WTC11 (cell line): ENCODE data around the gene PUSL1.

ENCODE experiments used
- ATF6 ChIP-seq: sonication (generic); formaldehyde crosslinking; IDR thresholded peaks from 2 replicates; pipeline ENCODE4 v1.8.1; 2023; ENCODE audit warnings: mild to moderate bottlenecking, missing genetic modification reagents
- CBFB ChIP-seq: sonication (generic); formaldehyde crosslinking; IDR thresholded peaks from 2 replicates; pipeline ENCODE4 v1.8.1; 2022; ENCODE audit warnings: mild to moderate bottlenecking, low read depth, missing genetic modification reagents
- CREB1 ChIP-seq: sonication (generic); formaldehyde crosslinking; IDR thresholded peaks from 2 replicates; pipeline ENCODE4 v1.8.0; 2023; ENCODE audit warnings: mild to moderate bottlenecking, missing genetic modification reagents
- CREM ChIP-seq: sonication (generic); formaldehyde crosslinking; IDR thresholded peaks from 2 replicates; pipeline ENCODE4 v1.8.1; 2022; ENCODE audit warnings: mild to moderate bottlenecking, missing genetic modification reagents, moderate library complexity
- CTCF ChIP-seq: fragments of 200-600 bp; IDR thresholded peaks from 2 replicates; pipeline ENCODE4 v1.8.0; 2022; ENCODE audit warnings: antibody characterized with exemption
- E2F4 ChIP-seq: sonication (generic); formaldehyde crosslinking; IDR thresholded peaks from 2 replicates; pipeline ENCODE4 v1.8.1; 2022; ENCODE audit warnings: low read depth, mild to moderate bottlenecking, moderate library complexity, missing genetic modification reagents, borderline replicate concordance
- ESRRA ChIP-seq: sonication (generic); formaldehyde crosslinking; IDR thresholded peaks from 2 replicates; pipeline ENCODE4 v1.8.1; 2022; ENCODE audit warnings: mild to moderate bottlenecking, missing genetic modification reagents, borderline replicate concordance
- FOXJ3 ChIP-seq: sonication (generic); formaldehyde crosslinking; IDR thresholded peaks from 2 replicates; pipeline ENCODE4 v1.9.0; 2021; ENCODE audit warnings: missing genetic modification reagents, mild to moderate bottlenecking, borderline replicate concordance
- MLX ChIP-seq: sonication (generic); formaldehyde crosslinking; IDR thresholded peaks from 2 replicates; pipeline ENCODE4 v1.8.1; 2023; ENCODE audit warnings: mild to moderate bottlenecking, missing genetic modification reagents, moderate library complexity
- PREB ChIP-seq: sonication (generic); formaldehyde crosslinking; IDR thresholded peaks from 2 replicates; pipeline ENCODE4 v1.8.1; 2022; ENCODE audit warnings: mild to moderate bottlenecking, missing genetic modification reagents, moderate library complexity, borderline replicate concordance
- SP1 ChIP-seq: sonication (generic); formaldehyde crosslinking; conservative IDR thresholded peaks from 2 replicates; pipeline ENCODE4 v1.8.1; 2022; ENCODE audit warnings: missing genetic modification reagents
- USF2 ChIP-seq: sonication (generic); formaldehyde crosslinking; IDR thresholded peaks from 2 replicates; pipeline ENCODE4 v1.8.1; 2023; ENCODE audit warnings: mild to moderate bottlenecking, missing genetic modification reagents, moderate library complexity
- ZNF121 ChIP-seq: sonication (generic); formaldehyde crosslinking; IDR thresholded peaks from 2 replicates; pipeline ENCODE4 v1.8.0; 2023; ENCODE audit warnings: missing genetic modification reagents
- ZNF232 ChIP-seq: sonication (generic); formaldehyde crosslinking; IDR thresholded peaks from 2 replicates; pipeline ENCODE4 v1.8.0; 2022; ENCODE audit warnings: mild to moderate bottlenecking, missing genetic modification reagents

GRCh38 chr1:1337793-1338147 is 29.4 kb downstream of the PUSL1 start:
- TF ChIP-seq CTCF: no peak
- no peak for TF ChIP-seq ATF6
- no peak for TF ChIP-seq ZNF121 (CRISPR knock-in tag)
- TF ChIP-seq USF2: no peak
- no peak for TF ChIP-seq CREM (CRISPR knock-in tag)
- no peak for TF ChIP-seq ESRRA
- TF ChIP-seq PREB: no peak
- TF ChIP-seq MLX (CRISPR knock-in tag): no peak
- no peak for TF ChIP-seq SP1
- TF ChIP-seq ZNF232: no peak
- no peak for TF ChIP-seq CREB1 (CRISPR knock-in tag)
- TF ChIP-seq CBFB: no peak
- TF ChIP-seq E2F4 (CRISPR knock-in tag): no peak
- no peak for TF ChIP-seq FOXJ3 (CRISPR knock-in tag)
